Keratinocyte (primary cell): Measurements from ENCODE around the gene CEBPG. TPM values are rescaled to one million over a fixed set of nuclear protein-coding genes. Genes with fewer than 3 reads are reported as not detected.

Experiments
- DNase-seq: peaks from one replicate; pipeline ENCODE4 v3.0.0-alpha.2; 2011; ENCODE audit warnings: low read depth, missing footprints, low spot score
- FAIRE-seq: peaks from 2 replicates; lab custom pipeline; 2011; peaks lifted over from hg19 to GRCh38; lab: Jason Lieb, UNC
- H2AFZ ChIP-seq: 2 replicates; pipeline ENCODE4 v1.6.0; 2012; ENCODE audit warnings: low read length, control low read depth, inconsistent platforms; ENCODE audit not compliant: control insufficient read depth
- H3K27ac ChIP-seq: 2 replicates; pipeline ENCODE4 v1.5.1; 2011; ENCODE audit warnings: low read length; ENCODE audit not compliant: control insufficient read depth, insufficient read depth
- H3K27me3 ChIP-seq: 3 replicates; pipeline ENCODE4 v1.6.0; 2011; ENCODE audit warnings: low read length; ENCODE audit not compliant: control insufficient read depth, insufficient read depth; ENCODE audit errors: extremely low read depth
- H3K36me3 ChIP-seq, 2 experiments: 2 replicates in 1 of 2; 3 replicates in 1 of 2; pipeline ENCODE4 v1.5.1; 2011; ENCODE audit warnings: low read length in 2 of 2, mild to moderate bottlenecking in 1 of 2; ENCODE audit not compliant: control insufficient read depth in 2 of 2, insufficient read depth in 2 of 2; ENCODE audit errors: extremely low read depth in 1 of 2
- H3K4me1 ChIP-seq: 3 replicates; pipeline ENCODE4 v1.5.1; 2011; ENCODE audit warnings: low read length; ENCODE audit not compliant: control insufficient read depth, insufficient read depth; ENCODE audit errors: extremely low read depth
- H3K4me2 ChIP-seq: 3 replicates; pipeline ENCODE4 v1.6.0; 2011; ENCODE audit warnings: low read depth, low read length; ENCODE audit not compliant: control insufficient read depth, insufficient read depth; ENCODE audit errors: extremely low read depth
- H3K4me3 ChIP-seq, 3 experiments: fragments of 200-600 bp in 1 of 3; sonication (generic) in 1 of 3; 2 replicates in 2 of 3; 3 replicates in 1 of 3; pipeline ENCODE4 v1.5.1; 2011 to 2016; ENCODE audit warnings: low read length in 3 of 3, mild to moderate bottlenecking in 3 of 3, control low read depth in 2 of 3, inconsistent platforms in 1 of 3, low read depth in 1 of 3, mixed read lengths in 1 of 3, mixed run types in 1 of 3, moderate library complexity in 1 of 3; ENCODE audit not compliant: control insufficient read depth in 2 of 3, insufficient read depth in 2 of 3; ENCODE audit errors: extremely low read depth in 1 of 3
- H3K79me2 ChIP-seq: 2 replicates; pipeline ENCODE4 v1.6.0; 2012; ENCODE audit warnings: low read length; ENCODE audit not compliant: control insufficient read depth, insufficient read depth
- H3K9ac ChIP-seq: 3 replicates; pipeline ENCODE4 v1.6.0; 2011; ENCODE audit warnings: low read length; ENCODE audit not compliant: control insufficient read depth, insufficient read depth; ENCODE audit errors: extremely low read depth
- H3K9me1 ChIP-seq: 3 replicates; pipeline ENCODE4 v1.6.0; 2011; ENCODE audit warnings: low read length; ENCODE audit not compliant: control insufficient read depth, insufficient read depth; ENCODE audit errors: extremely low read depth
- H3K9me3 ChIP-seq: 2 replicates; pipeline ENCODE4 v1.5.1; 2012; ENCODE audit warnings: low read depth, low read length; ENCODE audit not compliant: control insufficient read depth
- H4K20me1 ChIP-seq: 3 replicates; pipeline ENCODE4 v1.6.0; 2011; ENCODE audit warnings: low read length; ENCODE audit not compliant: control insufficient read depth, insufficient read depth; ENCODE audit errors: extremely low read depth
- EZH2 ChIP-seq: IDR thresholded peaks from one replicate; pipeline ENCODE4 v1.6.1; 2012; ENCODE audit warnings: inconsistent platforms, mild to moderate bottlenecking, low read length, moderate library complexity
- dilution Hi-C: fragments of 300-500 bp; cut with MboI; formaldehyde crosslinking; loops from one replicate; pipeline ENCODE4 v1.7.0; 2020; ENCODE audit warnings: low sequenced_read_pairs; ENCODE audit not compliant: extremely low pct_ligation_motif_present
- polyA plus RNA-seq, 5 experiments: library from polyadenylated mRNA; depleted of rRNA in 3 of 5; stranded (reverse) in 3 of 5; stranded (forward) in 1 of 5; unstranded in 1 of 5; fragments of >200 nt; gene quantifications; 1 replicate in 1 of 5; 2 replicates in 3 of 5; 3 replicates in 1 of 5; pipeline versions ENCODE4 v1.2.1 to v1.2.3, GENCODE V29; 2011 to 2012; ENCODE audit warnings: missing spikeins in 2 of 5, low read depth in 1 of 5, low replicate concordance in 1 of 5
- TF ChIP-seq, protein P1 (sequence below), 3 experiments: IDR thresholded peaks in 1 of 3; conservative IDR thresholded peaks in 1 of 3; optimal IDR thresholded peaks in 1 of 3; 2 replicates in 2 of 3; 3 replicates in 1 of 3; pipeline versions ENCODE3 to v1.5.1; 2011; ENCODE audit warnings: low read length in 3 of 3, mild to moderate bottlenecking in 3 of 3, moderate library complexity in 2 of 3, control low read depth in 1 of 3, inconsistent platforms in 1 of 3; ENCODE audit not compliant: insufficient read depth in 2 of 3; ENCODE audit errors: extremely low read depth in 1 of 3

CEBPG gene
- polyA plus RNA-seq, 1 donor (not counting 4 experiments of a cell fraction or from before 2014, with no cell fraction given): 31.9 TPM

DNA sequence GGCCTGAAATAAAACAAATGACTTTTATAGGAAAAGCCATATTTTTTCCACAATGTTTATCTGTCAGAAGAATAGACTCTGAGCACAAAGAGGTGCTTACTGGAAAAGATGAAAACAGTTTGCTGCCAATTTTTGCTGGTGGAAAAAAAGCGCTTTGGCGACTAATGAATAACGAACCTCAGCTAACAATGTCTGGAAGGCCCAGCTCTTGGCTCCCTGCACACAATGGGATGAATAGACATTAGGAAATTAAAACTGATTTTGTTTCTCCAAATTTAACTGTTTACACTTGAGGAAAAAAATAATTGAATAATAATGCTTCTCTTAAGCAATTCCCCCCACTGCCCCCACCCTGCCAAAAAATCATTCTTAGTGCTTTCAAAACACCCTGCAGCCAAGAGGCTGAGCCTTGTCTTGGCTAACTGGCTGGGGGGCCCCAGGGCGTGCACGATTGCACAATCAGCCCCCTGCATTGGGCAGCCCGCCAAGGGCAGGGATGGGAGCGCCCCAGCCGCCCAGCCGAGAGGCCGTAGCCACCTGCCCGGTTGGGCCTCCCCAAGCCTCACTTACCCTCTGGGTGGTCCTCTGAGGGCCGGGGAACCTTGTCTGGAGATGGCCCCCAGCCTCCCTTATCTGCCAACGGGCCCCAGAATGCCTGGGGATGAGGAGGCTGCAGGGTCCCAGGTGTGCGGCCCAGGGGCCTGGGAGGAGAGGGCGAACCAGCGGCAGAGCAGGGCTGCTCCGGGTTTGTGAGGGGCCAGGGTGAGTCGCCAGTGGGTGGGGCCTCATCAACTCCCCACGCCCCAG, 16.8 kb downstream of the CEBPG start:
- Histone ChIP-seq H3K4me2 (no peak overlapping the region), H4K20me1 (peaks cover 6% of the 10 kb centered on the region), H2AFZ (no peak overlapping the region), H3K9me1 (no peaks in the 10 kb centered on the region), H3K36me3 (peaks cover 0 to 3% of the 10 kb centered on the region in 2 experiments), H3K9ac (no peak overlapping the region), H3K9me3 (no peaks in the 10 kb centered on the region), H3K4me3 (no peak overlapping the region), H3K27ac (no peak overlapping the region), H3K27me3 (no peaks in the 10 kb centered on the region), H3K79me2 (peaks cover 9% of the 10 kb centered on the region), H3K4me1 (peaks cover 11% of the 10 kb centered on the region)
- FAIRE-seq (no peak), DNase-seq (no peak)
- dilution Hi-C loops: no loop called here
- TF ChIP-seq EZH2: no peak
- TF ChIP-seq, protein P1, sequence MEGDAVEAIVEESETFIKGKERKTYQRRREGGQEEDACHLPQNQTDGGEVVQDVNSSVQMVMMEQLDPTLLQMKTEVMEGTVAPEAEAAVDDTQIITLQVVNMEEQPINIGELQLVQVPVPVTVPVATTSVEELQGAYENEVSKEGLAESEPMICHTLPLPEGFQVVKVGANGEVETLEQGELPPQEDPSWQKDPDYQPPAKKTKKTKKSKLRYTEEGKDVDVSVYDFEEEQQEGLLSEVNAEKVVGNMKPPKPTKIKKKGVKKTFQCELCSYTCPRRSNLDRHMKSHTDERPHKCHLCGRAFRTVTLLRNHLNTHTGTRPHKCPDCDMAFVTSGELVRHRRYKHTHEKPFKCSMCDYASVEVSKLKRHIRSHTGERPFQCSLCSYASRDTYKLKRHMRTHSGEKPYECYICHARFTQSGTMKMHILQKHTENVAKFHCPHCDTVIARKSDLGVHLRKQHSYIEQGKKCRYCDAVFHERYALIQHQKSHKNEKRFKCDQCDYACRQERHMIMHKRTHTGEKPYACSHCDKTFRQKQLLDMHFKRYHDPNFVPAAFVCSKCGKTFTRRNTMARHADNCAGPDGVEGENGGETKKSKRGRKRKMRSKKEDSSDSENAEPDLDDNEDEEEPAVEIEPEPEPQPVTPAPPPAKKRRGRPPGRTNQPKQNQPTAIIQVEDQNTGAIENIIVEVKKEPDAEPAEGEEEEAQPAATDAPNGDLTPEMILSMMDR (optimal IDR thresholded peaks at IDR 0.05 in 1 of 3, IDR thresholded peaks at IDR 0.05 in 1 of 3, conservative IDR thresholded peaks at IDR 0.05 in 1 of 3; ENCODE audit: extremely low read depth in 1 of 3, insufficient read depth in 2 of 3, low read length in 3 of 3): no peak

DNA sequence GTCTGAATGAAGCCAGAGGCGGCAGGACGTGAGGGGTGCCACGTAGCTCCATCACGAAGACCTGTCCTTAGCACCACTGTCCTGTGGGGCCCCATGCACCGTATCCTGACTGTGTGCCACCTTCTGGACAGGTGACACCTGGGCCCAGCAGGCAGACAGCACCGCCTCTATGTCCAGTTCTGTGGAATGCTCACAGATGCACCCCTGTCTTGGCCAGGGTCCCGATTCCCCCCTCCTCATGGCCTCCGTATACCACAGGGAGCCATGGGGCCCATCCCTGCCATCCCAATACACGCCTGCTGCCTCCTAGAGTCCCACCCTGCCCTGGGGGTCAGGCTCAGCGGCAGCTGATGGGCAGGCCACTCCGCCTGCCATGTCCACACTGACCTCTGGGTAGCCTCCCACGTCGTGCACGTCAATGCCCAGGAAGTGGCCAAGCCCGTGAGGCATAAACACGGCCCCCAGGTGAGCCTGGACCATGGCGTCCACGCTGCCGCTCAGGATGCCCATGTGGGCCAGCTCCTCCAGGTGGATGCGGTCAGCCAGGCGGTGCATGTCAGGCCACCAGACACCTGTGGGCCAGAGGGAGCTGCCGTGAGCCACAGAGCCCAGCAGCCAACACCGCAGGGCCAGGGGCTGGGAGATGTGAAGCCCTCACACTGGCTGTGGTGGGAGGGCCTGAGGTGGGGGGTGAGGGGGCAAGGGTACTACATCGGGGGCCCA, 17.6 kb downstream of the CEBPG start:
- H3K9ac ChIP-seq: no peak overlapping the region
- peaks cover 6% of the 10 kb centered on the region for H4K20me1 ChIP-seq
- H3K36me3 ChIP-seq: peaks cover 0 to 3% of the 10 kb centered on the region in 2 experiments
- TF ChIP-seq, protein P1 (optimal IDR thresholded peaks at IDR 0.05 in 1 of 3, IDR thresholded peaks at IDR 0.05 in 1 of 3, conservative IDR thresholded peaks at IDR 0.05 in 1 of 3; ENCODE audit: extremely low read depth in 1 of 3, insufficient read depth in 2 of 3, low read length in 3 of 3): no peak
- TF ChIP-seq EZH2: no peak
- H3K27ac ChIP-seq: no peak overlapping the region
- no peak overlapping the region for H2AFZ ChIP-seq
- H3K4me3 ChIP-seq: no peak overlapping the region
- H3K27me3 ChIP-seq: no peaks in the 10 kb centered on the region
- FAIRE-seq (no peak), DNase-seq (no peak)
- no peak overlapping the region for H3K4me2 ChIP-seq
- dilution Hi-C loops: no loop called here
- H3K4me1 ChIP-seq: peaks cover 11% of the 10 kb centered on the region
- H3K79me2 ChIP-seq: peaks cover 4% of the 10 kb centered on the region
- no peaks in the 10 kb centered on the region for H3K9me3 ChIP-seq
- no peaks in the 10 kb centered on the region for H3K9me1 ChIP-seq
